Measurements from ENCODE around the gene BATF3. TPM values are rescaled to one million over a fixed set of nuclear protein-coding genes. Genes with fewer than 3 reads are reported as not detected.

Gene BATF3
- total and polyA plus RNA-seq, 8 donors: 1.1 to 6.9 (median 4.1) TPM; not detected in 3

DNA sequence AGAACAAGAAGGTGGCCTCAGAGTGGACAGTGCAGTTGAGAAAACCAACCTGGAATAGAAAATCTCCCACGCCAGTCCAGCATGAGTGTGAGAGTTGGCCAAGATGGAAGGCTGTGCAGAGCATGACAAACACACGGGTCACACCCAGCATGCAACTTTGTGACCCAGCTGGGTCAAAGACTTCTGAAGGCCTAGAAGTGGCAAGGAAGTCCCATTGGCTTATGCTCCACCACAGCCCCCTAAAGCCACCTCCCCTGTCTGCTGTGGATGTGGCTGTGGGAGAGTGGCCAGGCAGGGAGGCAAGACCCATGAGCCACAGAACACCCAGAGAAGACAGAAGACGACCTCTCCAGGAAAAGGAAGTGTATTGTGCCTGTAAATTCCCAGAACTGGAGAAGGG, 13.6 kb downstream of the BATF3 start:
- Histone ChIP-seq H3K4me1 (peaks cover 0 to 10% (median 0%) of the 10 kb centered on the region in 4 donors), H3K4me3 (no peak overlapping the region), H3K27ac (no peak overlapping the region), H3K36me3 (no peaks in the 10 kb centered on the region), H3K9me3 (no peaks in the 10 kb centered on the region), H3K27me3 (peaks cover 0 to 11% (median 0%) of the 10 kb centered on the region in 3 donors)
- 74 to 85% (median 80%) methylated on average over 3 of the region's 3 CpGs for WGBS, 5 donors
- TF ChIP-seq EP300 (IDR thresholded peaks at IDR 0.05): no peak
- TF ChIP-seq POLR2AphosphoS5 (IDR thresholded peaks at IDR 0.05): no peak
- TF ChIP-seq, protein P1, sequence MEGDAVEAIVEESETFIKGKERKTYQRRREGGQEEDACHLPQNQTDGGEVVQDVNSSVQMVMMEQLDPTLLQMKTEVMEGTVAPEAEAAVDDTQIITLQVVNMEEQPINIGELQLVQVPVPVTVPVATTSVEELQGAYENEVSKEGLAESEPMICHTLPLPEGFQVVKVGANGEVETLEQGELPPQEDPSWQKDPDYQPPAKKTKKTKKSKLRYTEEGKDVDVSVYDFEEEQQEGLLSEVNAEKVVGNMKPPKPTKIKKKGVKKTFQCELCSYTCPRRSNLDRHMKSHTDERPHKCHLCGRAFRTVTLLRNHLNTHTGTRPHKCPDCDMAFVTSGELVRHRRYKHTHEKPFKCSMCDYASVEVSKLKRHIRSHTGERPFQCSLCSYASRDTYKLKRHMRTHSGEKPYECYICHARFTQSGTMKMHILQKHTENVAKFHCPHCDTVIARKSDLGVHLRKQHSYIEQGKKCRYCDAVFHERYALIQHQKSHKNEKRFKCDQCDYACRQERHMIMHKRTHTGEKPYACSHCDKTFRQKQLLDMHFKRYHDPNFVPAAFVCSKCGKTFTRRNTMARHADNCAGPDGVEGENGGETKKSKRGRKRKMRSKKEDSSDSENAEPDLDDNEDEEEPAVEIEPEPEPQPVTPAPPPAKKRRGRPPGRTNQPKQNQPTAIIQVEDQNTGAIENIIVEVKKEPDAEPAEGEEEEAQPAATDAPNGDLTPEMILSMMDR (IDR thresholded peaks at IDR 0.05): no peak
- no peak for TF ChIP-seq POLR2A (IDR thresholded peaks at IDR 0.05)
- intact Hi-C loops (cut with DNase I; ENCODE audit: low total_unique reads): no loop called here
- DNase-seq: no peak

DNA sequence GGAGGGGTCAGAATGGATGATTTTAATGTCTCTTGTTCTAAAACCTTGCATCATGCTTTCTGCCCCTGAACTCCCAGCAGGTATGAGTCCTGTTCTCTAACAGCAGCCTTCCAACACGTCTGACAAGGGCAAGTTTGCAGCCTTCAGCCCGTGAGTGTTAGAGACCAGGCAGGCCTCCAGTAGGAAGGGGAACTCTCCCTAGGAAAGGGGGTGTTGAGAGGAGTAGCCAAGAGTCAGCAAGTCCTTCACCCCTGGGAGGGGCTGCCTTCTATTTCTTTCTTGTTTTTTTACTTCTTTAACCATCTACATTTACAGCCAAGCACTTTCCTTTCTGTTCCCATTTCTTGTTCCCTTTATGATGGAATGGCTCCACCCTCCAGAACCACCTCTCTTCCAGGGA, 14.2 kb downstream of the BATF3 start:
- Histone ChIP-seq H3K27ac (no peak overlapping the region), H3K27me3 (peaks cover 0 to 4% (median 0%) of the 10 kb centered on the region in 3 donors)

DNA sequence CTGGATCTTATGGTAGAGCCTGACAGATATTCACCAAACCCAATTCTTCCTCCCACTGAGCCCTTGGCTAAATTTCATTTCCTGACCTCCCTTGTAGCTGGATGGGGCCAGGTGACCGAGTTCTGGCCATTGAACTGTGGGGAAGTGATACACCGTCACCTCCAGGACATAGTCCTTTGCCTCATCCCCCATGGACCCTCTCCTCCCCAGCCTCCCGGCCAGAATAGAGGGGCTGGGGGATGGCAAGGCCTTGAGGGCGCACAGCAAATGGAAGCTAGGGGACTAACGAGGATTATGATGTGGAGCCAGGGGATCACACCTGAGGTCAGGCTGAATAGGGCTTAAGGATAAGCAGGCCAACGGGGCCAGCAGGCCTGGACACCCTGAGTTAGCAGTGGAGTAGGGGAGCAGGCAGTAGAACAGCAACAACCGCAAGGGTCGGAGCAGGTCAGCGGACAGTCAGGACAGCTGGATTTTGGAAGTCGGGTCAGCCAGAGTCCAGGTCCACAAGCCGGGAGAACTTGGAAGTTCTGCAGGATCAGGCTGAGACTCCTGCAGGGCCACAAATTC, 15.0 kb downstream of the BATF3 start:
- Histone ChIP-seq H3K4me3 (no peak overlapping the region), H3K36me3 (no peaks in the 10 kb centered on the region), H3K27ac (no peak overlapping the region), H3K4me1 (peaks cover 0 to 10% (median 0%) of the 10 kb centered on the region in 4 donors), H3K9me3 (no peaks in the 10 kb centered on the region), H3K27me3 (no peaks in the 10 kb centered on the region)
- no peak for DNase-seq
- intact Hi-C loops (cut with DNase I; ENCODE audit: low total_unique reads): no loop called here
- WGBS, 5 donors: 89 to 96% (median 93%) methylated on average over 11 of the region's 11 CpGs
- no peak for TF ChIP-seq POLR2AphosphoS5 (IDR thresholded peaks at IDR 0.05)

More for the DNA sequence above, 14.2 kb downstream of the BATF3 start:
- DNase-seq: no peak
- WGBS, 5 donors: 56 to 66% (median 64%) methylated on average over 2 of the region's 2 CpGs
- no peaks in the 10 kb centered on the region for H3K36me3 ChIP-seq
- intact Hi-C loops (cut with DNase I; ENCODE audit: low total_unique reads): no loop called here
- H3K9me3 ChIP-seq: no peaks in the 10 kb centered on the region
- TF ChIP-seq, protein P1 (IDR thresholded peaks at IDR 0.05): no peak
- no peak for TF ChIP-seq EP300 (IDR thresholded peaks at IDR 0.05)
- TF ChIP-seq POLR2A (IDR thresholded peaks at IDR 0.05): no peak
- no peak overlapping the region for H3K4me3 ChIP-seq
- peaks cover 0 to 10% (median 0%) of the 10 kb centered on the region in 4 donors for H3K4me1 ChIP-seq

DNA sequence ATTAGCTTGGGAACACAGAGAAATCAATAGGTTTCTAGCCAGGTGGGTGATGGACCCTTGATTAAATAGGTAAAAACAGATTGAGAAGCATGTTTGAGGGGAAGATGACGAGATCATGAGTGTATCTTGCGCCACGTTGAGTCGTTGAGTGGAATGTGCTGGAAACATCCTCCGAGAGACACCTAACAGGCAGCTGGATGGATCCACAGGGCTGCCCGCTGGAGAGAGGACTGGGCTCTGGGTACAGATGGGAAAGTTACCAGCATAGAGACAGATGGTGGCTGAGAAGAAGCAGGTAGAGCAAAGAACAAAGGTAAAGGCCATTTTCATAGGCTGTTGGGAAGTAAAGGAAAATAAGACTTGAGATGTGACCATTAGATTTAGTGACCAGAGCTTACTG, 15.6 kb downstream of the BATF3 start:
- WGBS, 5 donors: 88 to 94% (median 90%) methylated on average over 6 of the region's 6 CpGs
- Histone ChIP-seq H3K36me3 (no peaks in the 10 kb centered on the region), H3K4me3 (no peak overlapping the region), H3K9me3 (no peaks in the 10 kb centered on the region), H3K27ac (no peak overlapping the region), H3K27me3 (no peaks in the 10 kb centered on the region), H3K4me1 (peaks cover 0 to 10% (median 0%) of the 10 kb centered on the region in 4 donors)
- DNase-seq: no peak
- intact Hi-C loops (cut with DNase I; ENCODE audit: low total_unique reads): no loop called here
- TF ChIP-seq EP300 (IDR thresholded peaks at IDR 0.05): no peak
- TF ChIP-seq, protein P1 (IDR thresholded peaks at IDR 0.05): no peak
- no peak for TF ChIP-seq POLR2A (IDR thresholded peaks at IDR 0.05)
- no peak for TF ChIP-seq POLR2AphosphoS5 (IDR thresholded peaks at IDR 0.05)

DNA sequence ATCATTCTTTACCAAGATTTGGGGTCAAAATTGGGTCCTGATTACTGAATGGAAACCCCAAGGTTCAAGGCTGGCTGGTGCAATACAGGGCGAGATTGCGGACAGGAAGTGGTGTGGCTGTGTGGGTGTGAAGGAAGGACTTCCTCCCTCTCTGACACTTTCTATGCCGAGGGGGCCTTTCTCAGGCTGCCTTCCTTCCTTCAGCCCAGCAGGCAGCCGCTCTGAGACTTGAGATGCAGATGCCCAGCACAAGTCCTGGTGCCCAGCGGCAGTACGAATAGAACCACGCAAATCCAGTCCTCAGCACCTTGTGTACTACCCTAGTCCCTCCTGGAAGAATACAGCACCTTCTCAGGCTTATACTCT, 16.3 kb downstream of the BATF3 start:
- no peaks in the 10 kb centered on the region for H3K36me3 ChIP-seq
- no peak overlapping the region for H3K4me3 ChIP-seq
- no peaks in the 10 kb centered on the region for H3K27me3 ChIP-seq
- peaks cover 0 to 10% (median 0%) of the 10 kb centered on the region in 4 donors for H3K4me1 ChIP-seq
- intact Hi-C loops (cut with DNase I; ENCODE audit: low total_unique reads): no loop called here
- TF ChIP-seq POLR2AphosphoS5 (IDR thresholded peaks at IDR 0.05) (no peak), EP300 (IDR thresholded peaks at IDR 0.05) (no peak), POLR2A (IDR thresholded peaks at IDR 0.05) (no peak)
- no peak overlapping the region for H3K27ac ChIP-seq
- H3K9me3 ChIP-seq: no peaks in the 10 kb centered on the region
- peak in 1 of 2 donors; percentile 38 for DNase-seq
- WGBS, 5 donors: 66 to 80% (median 71%) methylated on average over 7 of the region's 7 CpGs
